ENCODE data around the gene FABP2.
"Not testable (repeated sequence)": the region's sequence is repeated elsewhere in the genome, so short reads cannot be mapped to it uniquely, and the experiment has no call there.

FABP2 gene

DNA sequence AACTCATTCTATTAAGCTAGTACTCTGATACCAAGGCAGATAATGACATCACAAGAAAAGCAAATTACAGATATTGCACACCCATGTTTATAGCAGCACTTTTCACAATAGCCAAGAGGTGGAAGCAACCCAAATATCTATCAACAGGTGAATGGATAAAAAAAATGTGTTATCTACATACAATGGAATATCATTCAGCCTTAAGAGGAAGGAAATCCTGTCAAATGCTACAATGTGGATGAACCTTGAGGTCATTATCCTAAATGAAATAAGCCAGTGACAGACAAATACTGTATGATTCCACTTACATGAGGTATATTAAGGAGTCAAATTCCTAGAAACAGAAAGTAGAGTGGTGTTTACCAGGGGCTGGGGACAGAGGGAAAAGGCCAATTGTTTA is 14.3 kb downstream of the FABP2 start:
- FAIRE-seq: no peak

- no peak for FAIRE-seq
Observed at GRCh38 chr4:119304431-119304830, 17.5 kb downstream of the FABP2 start.

GRCh38 chr4:119303587-119304305 is 18.2 kb downstream of the FABP2 start:
- no peak for FAIRE-seq

GRCh38 chr4:119302073-119302832 is 19.7 kb downstream of the FABP2 start:
- FAIRE-seq: no peak

GRCh38 chr4:119300101-119300978 is 21.6 kb downstream of the FABP2 start:
- FAIRE-seq: no peak

DNA sequence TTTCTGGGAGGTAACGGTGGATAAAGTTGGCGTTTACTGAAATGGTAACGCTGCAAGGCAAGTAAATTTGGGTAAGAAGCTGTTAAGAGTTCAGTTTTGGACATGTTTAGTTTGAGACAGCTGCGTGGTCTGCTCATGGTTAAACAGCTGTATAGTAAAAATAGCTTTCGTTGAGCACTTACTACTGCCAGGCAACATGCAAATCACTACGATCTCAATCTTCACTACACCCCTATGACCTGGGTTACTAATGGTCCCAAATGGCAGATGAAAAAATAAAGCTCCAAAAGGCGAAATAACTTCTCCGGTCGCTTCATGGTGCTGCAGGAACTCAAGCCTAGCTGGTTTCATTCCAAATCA is 22.2 kb downstream of the FABP2 start:
- FAIRE-seq: no peak

DNA sequence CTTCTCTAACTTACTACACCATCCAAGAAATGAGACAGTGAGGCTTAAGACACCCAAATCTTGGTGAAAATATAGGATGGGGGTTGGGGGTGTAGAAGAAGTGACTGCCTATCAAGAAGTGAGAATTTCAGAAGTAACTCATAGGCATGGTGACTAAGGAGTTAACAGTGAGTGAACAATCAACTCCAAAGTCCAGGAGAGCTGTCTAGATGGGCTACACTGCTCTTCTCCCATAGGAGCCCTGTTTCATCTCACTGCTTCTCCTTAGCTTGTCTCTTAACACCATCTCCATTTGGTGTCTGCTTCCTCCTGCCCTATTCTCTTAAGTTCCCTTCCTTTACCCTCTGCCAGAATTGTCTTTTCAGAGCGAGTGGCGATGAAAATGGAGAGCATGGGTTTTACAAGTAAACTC is 22.7 kb downstream of the FABP2 start:
- no peak for FAIRE-seq

DNA sequence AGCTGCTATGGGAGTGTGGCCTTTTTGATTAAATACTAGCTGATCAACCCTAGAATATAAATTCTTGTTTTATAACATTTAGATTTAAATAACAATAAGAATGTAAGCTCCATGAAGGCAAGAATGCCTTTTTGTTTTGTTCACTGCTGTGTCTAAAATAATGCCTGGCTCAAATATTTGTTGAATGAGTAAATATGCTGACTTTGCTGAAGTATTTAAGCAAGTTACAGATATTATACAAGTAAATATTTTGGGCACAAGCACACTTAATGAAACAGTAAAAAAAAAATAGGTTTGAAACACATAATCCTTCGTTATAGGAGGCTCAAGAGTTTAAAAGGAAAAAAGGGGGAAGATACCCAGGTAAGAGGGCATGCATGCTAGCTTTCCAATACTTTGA is 24.1 kb downstream of the FABP2 start:
- no peak for FAIRE-seq

GRCh38 chr4:119296356-119296755 is 25.6 kb downstream of the FABP2 start:
- FAIRE-seq: no peak

GRCh38 chr4:119290598-119290997 is 31.3 kb downstream of the FABP2 start:
- no peak for FAIRE-seq

DNA sequence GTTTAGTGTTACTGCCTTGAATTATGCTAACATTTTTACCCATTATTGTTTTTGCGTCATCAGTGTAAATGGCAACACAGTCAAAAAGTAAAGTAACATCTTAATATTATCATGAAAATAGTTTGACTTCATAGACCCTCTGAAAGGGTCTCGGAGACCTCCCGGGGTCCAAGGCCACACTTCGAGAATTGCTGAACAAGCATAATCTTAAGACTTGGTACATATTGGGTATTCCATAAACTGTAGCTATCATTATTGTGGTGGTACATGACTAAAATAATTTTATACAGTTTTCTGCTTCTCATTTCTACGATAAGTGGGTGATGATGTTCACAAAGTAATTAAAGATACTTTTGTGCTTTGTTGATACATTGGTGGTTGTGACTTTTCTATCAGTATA is 32.6 kb downstream of the FABP2 start:
- FAIRE-seq: no peak

GRCh38 chr4:119286377-119287002 is 35.4 kb downstream of the FABP2 start:
- FAIRE-seq: peak; percentile 98

- peak; percentile 96 for FAIRE-seq
Observed at GRCh38 chr4:119284876-119285780, 36.8 kb downstream of the FABP2 start.

DNA sequence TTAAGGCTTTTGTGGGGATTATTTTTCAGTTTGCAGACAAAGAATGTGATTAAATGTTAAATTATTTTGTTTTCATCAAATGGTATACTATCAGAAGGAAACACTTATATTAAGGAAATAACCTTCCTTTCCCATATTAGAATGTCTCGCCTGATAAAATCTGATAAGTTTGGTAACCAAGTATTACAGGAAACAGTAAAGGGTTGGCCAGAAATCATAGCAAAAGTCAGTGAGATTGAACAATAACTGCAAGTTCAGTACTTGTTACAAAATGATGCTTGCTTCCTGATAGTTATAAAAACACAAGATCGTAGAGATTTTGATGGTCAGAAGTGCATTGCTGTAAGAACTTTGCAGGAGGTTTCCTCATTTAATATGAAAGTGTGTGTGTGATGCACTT is 40.5 kb downstream of the FABP2 start:
- no peak for FAIRE-seq

DNA sequence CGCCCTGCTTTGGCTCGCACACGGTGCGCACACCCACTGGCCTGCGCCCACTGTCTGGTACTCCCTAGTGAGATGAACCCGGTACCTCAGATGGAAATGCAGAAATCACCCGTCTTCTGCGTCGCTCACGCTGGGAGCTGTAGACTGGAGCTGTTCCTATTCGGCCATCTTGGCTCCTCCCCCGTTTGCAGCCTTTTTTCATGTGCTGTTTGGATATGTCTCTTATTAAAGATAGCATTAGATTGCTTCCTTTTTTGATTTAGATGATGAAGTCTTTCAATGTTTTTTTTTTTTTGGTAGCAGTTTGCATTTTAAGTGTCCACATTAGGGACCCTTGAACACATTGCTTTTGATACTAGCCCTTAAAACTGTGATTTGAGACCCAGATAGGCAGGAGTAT is 42.0 kb downstream of the FABP2 start:
- not testable (repeated sequence) for FAIRE-seq

- FAIRE-seq: not testable (repeated sequence)
Observed at GRCh38 chr4:119279541-119279940, 42.4 kb downstream of the FABP2 start.

DNA sequence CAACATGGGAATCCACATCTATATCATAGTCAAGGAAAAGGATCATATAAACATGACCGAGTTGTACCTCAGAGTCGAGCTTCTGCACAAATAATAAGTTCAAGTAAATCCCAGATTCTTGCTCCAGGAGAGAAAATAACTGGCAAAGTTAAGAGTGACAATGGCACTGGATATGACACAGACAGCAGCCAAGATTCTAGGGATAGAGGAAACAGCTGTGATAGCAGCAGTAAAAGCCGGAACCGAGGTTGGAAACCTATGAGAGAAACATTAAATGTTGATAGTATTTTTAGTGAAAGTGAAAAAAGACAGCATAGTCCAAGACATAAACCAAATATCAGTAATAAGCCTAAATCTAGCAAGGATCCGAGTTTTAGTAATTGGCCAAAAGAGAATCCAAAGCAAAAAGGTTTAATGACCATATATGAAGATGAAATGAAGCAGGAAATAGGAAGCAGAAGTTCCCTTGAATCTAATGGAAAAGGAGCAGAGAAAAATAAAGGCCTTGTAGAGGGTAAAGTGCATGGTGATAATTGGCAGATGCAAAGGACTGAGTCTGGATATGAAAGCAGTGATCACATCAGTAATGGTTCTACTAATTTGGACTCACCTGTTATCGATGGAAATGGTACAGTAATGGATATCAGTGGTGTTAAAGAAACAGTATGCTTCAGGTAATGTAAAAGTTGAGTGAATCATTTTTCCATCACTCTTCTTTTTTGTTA is 50.4 kb downstream of the FABP2 start:
- no peak for FAIRE-seq

- FAIRE-seq: no peak
Observed at GRCh38 chr4:119268466-119268865, 53.5 kb downstream of the FABP2 start.
